KMS-11 (cell line): ENCODE results near the gene PLCB4.

Experiments used
- H2AFZ ChIP-seq: fragments of 200-600 bp; sonication (generic); 2 replicates; pipeline ENCODE4 v1.6.1; 2016; ENCODE audit warnings: antibody characterized with exemption, mixed run types, low read depth
- H3K27ac ChIP-seq: fragments of 200-600 bp; sonication (generic); 2 replicates; pipeline ENCODE4 v1.6.1; 2016; ENCODE audit warnings: mild to moderate bottlenecking, mixed run types
- H3K27me3 ChIP-seq: fragments of 200-600 bp; sonication (generic); 2 replicates; pipeline ENCODE4 v1.6.1; 2017; ENCODE audit warnings: mild to moderate bottlenecking, low read depth, mixed run types, moderate library complexity; ENCODE audit not compliant: insufficient read depth
- H3K36me3 ChIP-seq: fragments of 200-600 bp; sonication (generic); 2 replicates; pipeline ENCODE4 v1.6.1; 2017; ENCODE audit warnings: mild to moderate bottlenecking, mixed run types; ENCODE audit not compliant: insufficient read depth
- H3K4me1 ChIP-seq: fragments of 200-600 bp; sonication (generic); 2 replicates; pipeline ENCODE4 v1.6.1; 2016; ENCODE audit warnings: mild to moderate bottlenecking, low read depth, mixed run types; ENCODE audit not compliant: poor library complexity, severe bottlenecking
- H3K4me2 ChIP-seq: fragments of 200-600 bp; sonication (generic); 2 replicates; pipeline ENCODE4 v1.7.0; 2016; ENCODE audit warnings: mild to moderate bottlenecking, mixed run types
- H3K4me3 ChIP-seq: fragments of 200-600 bp; sonication (generic); IDR thresholded peaks from 2 replicates; pipeline ENCODE4 v1.6.1; 2017; ENCODE audit warnings: low read depth, low read length, mixed read lengths; ENCODE audit not compliant: insufficient read depth
- H3K79me2 ChIP-seq: fragments of 200-600 bp; sonication (generic); 2 replicates; pipeline ENCODE4 v1.6.1; 2016; ENCODE audit warnings: low read depth, mixed run types; ENCODE audit not compliant: insufficient read depth
- H3K9ac ChIP-seq: fragments of 200-600 bp; sonication (generic); 2 replicates; pipeline ENCODE4 v1.6.1; 2016; ENCODE audit warnings: mild to moderate bottlenecking, mixed run types
- H4K20me1 ChIP-seq: fragments of 200-600 bp; sonication (generic); 2 replicates; pipeline ENCODE4 v1.6.1; 2016; ENCODE audit warnings: mild to moderate bottlenecking, mixed run types; ENCODE audit not compliant: insufficient read depth
- CTCF ChIP-seq: fragments of 200-600 bp; sonication (generic); conservative IDR thresholded peaks from 2 replicates; pipeline ENCODE4 v1.6.1; 2017; ENCODE audit warnings: low read depth, mild to moderate bottlenecking, antibody characterized with exemption, low read length, moderate library complexity, mixed read lengths

Gene PLCB4

GRCh38 chr20:9236458-9236857 lies 167.6 kb downstream of the PLCB4 start:
- no peaks in the 10 kb centered on the region for H4K20me1 ChIP-seq
- no peak for TF ChIP-seq CTCF
- H2AFZ ChIP-seq: no peak overlapping the region
- H3K27me3 ChIP-seq: no peaks in the 10 kb centered on the region
- H3K4me3 ChIP-seq: no peak overlapping the region
- H3K4me2 ChIP-seq: no peak overlapping the region
- H3K36me3 ChIP-seq: no peaks in the 10 kb centered on the region
- no peaks in the 10 kb centered on the region for H3K4me1 ChIP-seq
- no peaks in the 10 kb centered on the region for H3K79me2 ChIP-seq
- no peak overlapping the region for H3K27ac ChIP-seq
- H3K9ac ChIP-seq: no peak overlapping the region

- Histone ChIP-seq H4K20me1 (no peaks in the 10 kb centered on the region), H3K79me2 (no peaks in the 10 kb centered on the region), H3K27me3 (no peaks in the 10 kb centered on the region), H3K4me2 (no peak overlapping the region), H3K4me3 (no peak overlapping the region), H3K36me3 (no peaks in the 10 kb centered on the region), H2AFZ (no peak overlapping the region), H3K27ac (no peak overlapping the region), H3K4me1 (no peaks in the 10 kb centered on the region), H3K9ac (no peak overlapping the region)
- no peak for TF ChIP-seq CTCF
Observed at GRCh38 chr20:9241232-9241692, 172.4 kb downstream of the PLCB4 start.

GRCh38 chr20:9241721-9242427 lies 173.0 kb downstream of the PLCB4 start:
- H3K4me2 ChIP-seq: no peak overlapping the region
- H3K36me3 ChIP-seq: no peaks in the 10 kb centered on the region
- H2AFZ ChIP-seq: no peak overlapping the region
- no peak overlapping the region for H3K27ac ChIP-seq
- no peaks in the 10 kb centered on the region for H3K4me1 ChIP-seq
- no peak for TF ChIP-seq CTCF
- no peaks in the 10 kb centered on the region for H4K20me1 ChIP-seq
- no peaks in the 10 kb centered on the region for H3K79me2 ChIP-seq
- no peak overlapping the region for H3K9ac ChIP-seq
- H3K4me3 ChIP-seq: no peak overlapping the region
- H3K27me3 ChIP-seq: no peaks in the 10 kb centered on the region

DNA sequence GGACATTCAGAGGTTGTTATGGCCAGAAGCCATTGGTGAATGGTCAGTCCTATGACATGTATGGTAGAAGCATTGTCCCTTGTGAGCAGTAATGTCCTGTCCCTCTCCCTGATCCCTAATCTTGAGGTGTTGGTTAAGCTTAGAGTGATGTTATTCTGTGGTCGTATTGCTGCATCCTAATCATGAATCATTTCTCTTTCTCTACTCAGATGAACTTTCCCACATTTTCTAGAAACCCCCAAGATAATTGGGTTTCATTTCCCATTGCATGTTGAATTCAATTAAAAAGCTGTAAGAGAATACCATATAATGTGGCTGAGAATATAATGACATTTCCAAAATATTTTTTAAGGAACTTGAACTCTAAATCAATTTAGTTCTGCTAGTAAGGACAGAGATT lies 175.1 kb downstream of the PLCB4 start:
- Histone ChIP-seq H3K4me2 (no peak overlapping the region), H2AFZ (no peak overlapping the region), H3K27me3 (no peaks in the 10 kb centered on the region), H3K4me1 (no peaks in the 10 kb centered on the region), H3K4me3 (no peak overlapping the region), H3K36me3 (no peaks in the 10 kb centered on the region), H3K27ac (no peak overlapping the region), H4K20me1 (no peaks in the 10 kb centered on the region), H3K79me2 (no peaks in the 10 kb centered on the region), H3K9ac (no peak overlapping the region)
- no peak for TF ChIP-seq CTCF
